Hepatocyte (in vitro differentiated cells): ENCODE data around the gene ST6GALNAC2. TPM values are rescaled to one million over a fixed set of nuclear protein-coding genes. Genes with fewer than 3 reads are reported as not detected.

Experiments
- DNase-seq: peaks from one replicate; pipeline ENCODE4 v3.0.0-alpha.2; 2016; ENCODE audit warnings: low spot score
- H2AFZ ChIP-seq: fragments of 200-600 bp; sonication (generic); 2 replicates; pipeline ENCODE4 v1.6.0; 2016; ENCODE audit warnings: antibody characterized with exemption, mild to moderate bottlenecking
- H3K27ac ChIP-seq: fragments of 200-600 bp; sonication (generic); 2 replicates; pipeline ENCODE4 v1.5.1; 2016; ENCODE audit warnings: mild to moderate bottlenecking
- H3K27me3 ChIP-seq: fragments of 200-600 bp; sonication (generic); 2 replicates; pipeline ENCODE4 v1.6.1; 2016
- H3K36me3 ChIP-seq: fragments of 200-600 bp; sonication (generic); replicated peaks from 2 replicates; pipeline ENCODE4 v1.5.1; 2016; ENCODE audit warnings: low read depth; ENCODE audit not compliant: insufficient read depth
- H3K4me1 ChIP-seq: fragments of 200-600 bp; sonication (generic); 2 replicates; pipeline ENCODE4 v1.5.1; 2016; ENCODE audit warnings: mild to moderate bottlenecking, moderate library complexity; ENCODE audit not compliant: insufficient read depth
- H3K4me2 ChIP-seq: fragments of 200-600 bp; sonication (generic); 2 replicates; pipeline ENCODE4 v1.6.0; 2016
- H3K4me3 ChIP-seq: fragments of 200-600 bp; sonication (generic); 2 replicates; pipeline ENCODE4 v1.5.1; 2016; ENCODE audit warnings: mild to moderate bottlenecking
- H3K79me2 ChIP-seq: fragments of 200-600 bp; sonication (generic); 2 replicates; pipeline ENCODE4 v1.6.0; 2017; ENCODE audit warnings: mild to moderate bottlenecking
- H3K9me2 ChIP-seq: fragments of 200-600 bp; sonication (generic); replicated peaks from 2 replicates; pipeline ENCODE4 v1.6.0; 2017; ENCODE audit warnings: mild to moderate bottlenecking; ENCODE audit not compliant: insufficient read depth
- H3K9me3 ChIP-seq: fragments of 200-600 bp; sonication (generic); 2 replicates; pipeline ENCODE4 v1.5.1; 2016; ENCODE audit warnings: low read depth, mild to moderate bottlenecking
- H4K20me1 ChIP-seq: fragments of 200-600 bp; sonication (generic); 2 replicates; pipeline ENCODE4 v1.6.0; 2016; ENCODE audit warnings: mild to moderate bottlenecking; ENCODE audit not compliant: insufficient read depth, poor library complexity, severe bottlenecking
- EZH2 ChIP-seq: fragments of 200-600 bp; sonication (generic); IDR thresholded peaks from 2 replicates; pipeline ENCODE4 v1.6.1; 2016; ENCODE audit warnings: antibody characterized with exemption, mild to moderate bottlenecking, borderline replicate concordance
- EZH2phosphoT487 ChIP-seq: fragments of 200-600 bp; sonication (generic); IDR thresholded peaks from one replicate; pipeline ENCODE4 v1.6.1; 2018; ENCODE audit warnings: antibody characterized with exemption, mild to moderate bottlenecking, low read depth, moderate library complexity; ENCODE audit not compliant: unreplicated experiment, severe bottlenecking
- WGBS: methylation state at CpG from one replicate; pipeline ENCODE4 v1.1.6; 2016; ENCODE audit warnings: low lambda C conversion rate; ENCODE audit errors: missing lambda C conversion rate; 5-methylcytosine and 5-hydroxymethylcytosine counted together
- polyA plus RNA-seq: library from polyadenylated mRNA; unstranded; fragments of >200 nt; fragmentation: Nextera tagmentation; extraction: Ambion mirVana; gene quantifications from 2 replicates; pipeline ENCODE4 v1.2.1, GENCODE V29; 2016
- total RNA-seq: library from RNA; depleted of rRNA; stranded (reverse); fragments of >200 nt; gene quantifications from 2 replicates; pipeline ENCODE4 v1.2.3, GENCODE V29; 2014
- TF ChIP-seq, protein P1 (sequence below): fragments of 200-600 bp; sonication (generic); IDR thresholded peaks from 2 replicates; pipeline ENCODE4 v1.5.1; 2016; ENCODE audit warnings: antibody characterized with exemption, mild to moderate bottlenecking; ENCODE audit not compliant: poor library complexity

ST6GALNAC2 gene
- total and polyA plus RNA-seq, 2 experiments from 2014 or later, result 1.4 to 1.8 TPM

- DNase-seq, result peak; percentile 21
- Histone ChIP-seq H3K4me3 (peak overlapping the region; percentile 29), H3K4me1 (peaks cover 26% of the 10 kb centered on the region), H3K4me2 (peak overlapping the region; percentile 88), H3K27me3 (peaks cover 28% of the 10 kb centered on the region), H2AFZ (peak overlapping the region; percentile 15), H4K20me1 (no peaks in the 10 kb centered on the region), H3K9me3 (no peaks in the 10 kb centered on the region), H3K9me2 (no peaks in the 10 kb centered on the region), H3K36me3 (no peaks in the 10 kb centered on the region), H3K27ac (no peak overlapping the region), H3K79me2 (no peaks in the 10 kb centered on the region)
- 26% methylated on average over 26 of the region's 37 CpGs for WGBS
- peak; percentile 71 for TF ChIP-seq EZH2
- TF ChIP-seq, protein P1, sequence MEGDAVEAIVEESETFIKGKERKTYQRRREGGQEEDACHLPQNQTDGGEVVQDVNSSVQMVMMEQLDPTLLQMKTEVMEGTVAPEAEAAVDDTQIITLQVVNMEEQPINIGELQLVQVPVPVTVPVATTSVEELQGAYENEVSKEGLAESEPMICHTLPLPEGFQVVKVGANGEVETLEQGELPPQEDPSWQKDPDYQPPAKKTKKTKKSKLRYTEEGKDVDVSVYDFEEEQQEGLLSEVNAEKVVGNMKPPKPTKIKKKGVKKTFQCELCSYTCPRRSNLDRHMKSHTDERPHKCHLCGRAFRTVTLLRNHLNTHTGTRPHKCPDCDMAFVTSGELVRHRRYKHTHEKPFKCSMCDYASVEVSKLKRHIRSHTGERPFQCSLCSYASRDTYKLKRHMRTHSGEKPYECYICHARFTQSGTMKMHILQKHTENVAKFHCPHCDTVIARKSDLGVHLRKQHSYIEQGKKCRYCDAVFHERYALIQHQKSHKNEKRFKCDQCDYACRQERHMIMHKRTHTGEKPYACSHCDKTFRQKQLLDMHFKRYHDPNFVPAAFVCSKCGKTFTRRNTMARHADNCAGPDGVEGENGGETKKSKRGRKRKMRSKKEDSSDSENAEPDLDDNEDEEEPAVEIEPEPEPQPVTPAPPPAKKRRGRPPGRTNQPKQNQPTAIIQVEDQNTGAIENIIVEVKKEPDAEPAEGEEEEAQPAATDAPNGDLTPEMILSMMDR, result no peak
- TF ChIP-seq EZH2phosphoT487, result no peak
Observed at GRCh38 chr17:76538281-76538931, 47.3 kb downstream of the ST6GALNAC2 start.

- Histone ChIP-seq H3K4me3 (peak within 1 kb of the TSS; percentile 29), H2AFZ (peak within 1 kb of the TSS; percentile 15), H3K36me3 (no peaks in the 10 kb centered on the region), H3K4me2 (peak within 1 kb of the TSS; percentile 88), H3K4me1 (peaks cover 30% of the 10 kb centered on the region), H3K27ac (no peak within 1 kb of the TSS), H3K9me3 (no peaks in the 10 kb centered on the region), H3K27me3 (peaks cover 28% of the 10 kb centered on the region), H4K20me1 (no peaks in the 10 kb centered on the region), H3K9me2 (no peaks in the 10 kb centered on the region), H3K79me2 (no peaks in the 10 kb centered on the region)
- WGBS, result 0% methylated on average over 4 of the region's 95 CpGs
- DNase-seq, result peak; percentile 64
- TF ChIP-seq EZH2 (no peak), EZH2phosphoT487 (no peak)
- TF ChIP-seq, protein P1, result no peak
Observed at GRCh38 chr17:76537578-76538280, 47.9 kb downstream of the ST6GALNAC2 start, which contains the start of gene CYGB. Gene CYGB, minus strand, starts transcription at chr17:76537709. Its CDS starts 167 bp downstream, at chr17:76537542.

DNA sequence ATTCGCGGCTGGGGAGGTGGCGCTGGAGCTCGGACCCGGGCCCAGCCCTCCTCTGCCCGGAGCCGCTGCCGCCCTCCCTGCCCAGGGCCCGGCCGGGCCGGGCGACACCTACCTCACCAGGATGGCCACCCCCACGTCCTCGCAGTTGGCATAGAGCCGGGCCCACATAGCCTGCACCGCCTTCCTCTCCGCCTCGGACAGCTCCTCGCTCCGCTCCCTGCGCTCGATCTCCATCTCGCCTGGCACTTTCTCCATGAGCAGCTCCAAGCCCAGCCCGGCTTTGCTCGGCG lies 48.4 kb downstream of the ST6GALNAC2 start:
- peaks cover 35% of the 10 kb centered on the region for H3K4me1 ChIP-seq
- TF ChIP-seq EZH2phosphoT487 (no peak), EZH2 (no peak)
- TF ChIP-seq, protein P1, result no peak
- no peak for DNase-seq
- no peak overlapping the region for H3K4me3 ChIP-seq
- peak overlapping the region; percentile 88 for H3K4me2 ChIP-seq
- no peaks in the 10 kb centered on the region for H3K9me3 ChIP-seq
- no peaks in the 10 kb centered on the region for H3K79me2 ChIP-seq
- no peak overlapping the region for H3K27ac ChIP-seq
- peaks cover 28% of the 10 kb centered on the region for H3K27me3 ChIP-seq
- H2AFZ ChIP-seq, result no peak overlapping the region
- no peaks in the 10 kb centered on the region for H4K20me1 ChIP-seq
- H3K9me2 ChIP-seq, result no peaks in the 10 kb centered on the region
- H3K36me3 ChIP-seq, result no peaks in the 10 kb centered on the region
- 9% methylated on average over 22 of the region's 26 CpGs for WGBS
